ENCODE results near the gene CD4.

- TF ChIP-seq CTCF (IDR thresholded peaks at IDR 0.05; ENCODE audit: extremely low read depth in 1 of 2, insufficient read depth in 1 of 2, low read depth in 1 of 2, low read length in 2 of 2) (no peak), POLR2A (IDR thresholded peaks at IDR 0.05; ENCODE audit: low read depth, low read length) (no peak), POLR2AphosphoS5 (IDR thresholded peaks at IDR 0.05; ENCODE audit: insufficient read depth, low read depth, low read length) (no peak), EZH2 (IDR thresholded peaks at IDR 0.05; ENCODE audit: borderline replicate concordance, low read depth, low read length, severe bottlenecking) (no peak), GATA2 (IDR thresholded peaks at IDR 0.05; ENCODE audit: insufficient read depth, insufficient read length, low read depth, low read length) (no peak)
Measured at GRCh38 chr12:6866920-6867412, 77.6 kb downstream of the CD4 start.
